ENCODE results near the gene PKNOX2.

Gene PKNOX2

GRCh38 chr11:125211948-125212340 is 47.4 kb downstream of the PKNOX2 start:
- no peak overlapping the region for H3K4me3 ChIP-seq (replicated peaks; ENCODE audit: insufficient read depth, low read length)
- no peaks in the 10 kb centered on the region for H3K27me3 ChIP-seq (ENCODE audit: insufficient read depth, poor library complexity, severe bottlenecking)
- TF ChIP-seq REST (IDR thresholded peaks at IDR 0.05; ENCODE audit: insufficient replicate concordance, low read depth) (no peak), CTCF (IDR thresholded peaks at IDR 0.05; ENCODE audit: insufficient read depth, low read length) (no peak), SPI1 (IDR thresholded peaks at IDR 0.05; ENCODE audit: borderline replicate concordance, low read depth) (no peak), GABPA (IDR thresholded peaks at IDR 0.05; ENCODE audit: low read depth) (no peak), POLR2AphosphoS5 (IDR thresholded peaks at IDR 0.05; ENCODE audit: low read depth) (no peak)
- DNase-seq (ENCODE audit: low read depth in 1 of 2, low spot score in 1 of 2), result no peak
- H3K27ac ChIP-seq (replicated peaks), result no peak overlapping the region

GRCh38 chr11:125214601-125215565 is 50.3 kb downstream of the PKNOX2 start:
- peaks cover 2% of the 10 kb centered on the region for H3K27me3 ChIP-seq (ENCODE audit: insufficient read depth, poor library complexity, severe bottlenecking)
- no peak for DNase-seq (ENCODE audit: low read depth in 1 of 2, low spot score in 1 of 2)
- TF ChIP-seq GABPA (IDR thresholded peaks at IDR 0.05; ENCODE audit: low read depth), result no peak
- no peak for TF ChIP-seq REST (IDR thresholded peaks at IDR 0.05; ENCODE audit: insufficient replicate concordance, low read depth)
- TF ChIP-seq POLR2AphosphoS5 (IDR thresholded peaks at IDR 0.05; ENCODE audit: low read depth), result no peak
- TF ChIP-seq CTCF (IDR thresholded peaks at IDR 0.05; ENCODE audit: insufficient read depth, low read length), result no peak
- no peak for TF ChIP-seq SPI1 (IDR thresholded peaks at IDR 0.05; ENCODE audit: borderline replicate concordance, low read depth)
- no peak overlapping the region for H3K27ac ChIP-seq (replicated peaks)
- H3K4me3 ChIP-seq (replicated peaks; ENCODE audit: insufficient read depth, low read length), result no peak overlapping the region

- DNase-seq (ENCODE audit: low read depth in 1 of 2, low spot score in 1 of 2), result no peak
- H3K27me3 ChIP-seq (ENCODE audit: insufficient read depth, poor library complexity, severe bottlenecking), result peaks cover 2% of the 10 kb centered on the region
- H3K27ac ChIP-seq (replicated peaks), result no peak overlapping the region
- H3K4me3 ChIP-seq (replicated peaks; ENCODE audit: insufficient read depth, low read length), result no peak overlapping the region
- no peak for TF ChIP-seq REST (IDR thresholded peaks at IDR 0.05; ENCODE audit: insufficient replicate concordance, low read depth)
- TF ChIP-seq POLR2AphosphoS5 (IDR thresholded peaks at IDR 0.05; ENCODE audit: low read depth), result no peak
- TF ChIP-seq GABPA (IDR thresholded peaks at IDR 0.05; ENCODE audit: low read depth), result no peak
- no peak for TF ChIP-seq SPI1 (IDR thresholded peaks at IDR 0.05; ENCODE audit: borderline replicate concordance, low read depth)
- TF ChIP-seq CTCF (IDR thresholded peaks at IDR 0.05; ENCODE audit: insufficient read depth, low read length), result no peak
Observed at GRCh38 chr11:125215976-125216375, 51.4 kb downstream of the PKNOX2 start.
